Globus pallidus (tissue), 1 donor: ENCODE measurements around the gene MUC5B.

Experiments used
- DNase-seq: peaks from one replicate; pipeline ENCODE4 v3.0.0-alpha.2; 2015; ENCODE audit warnings: low spot score

MUC5B gene

GRCh38 chr11:1301220-1302000, 78.5 kb downstream of the MUC5B start:
- no peak for DNase-seq

GRCh38 chr11:1302041-1302460, 79.2 kb downstream of the MUC5B start:
- no peak for DNase-seq

- DNase-seq, result no peak
Measured at GRCh38 chr11:1302461-1303125, 79.7 kb downstream of the MUC5B start.

GRCh38 chr11:1303126-1303821, 80.4 kb downstream of the MUC5B start:
- peak; percentile 69 for DNase-seq

DNA sequence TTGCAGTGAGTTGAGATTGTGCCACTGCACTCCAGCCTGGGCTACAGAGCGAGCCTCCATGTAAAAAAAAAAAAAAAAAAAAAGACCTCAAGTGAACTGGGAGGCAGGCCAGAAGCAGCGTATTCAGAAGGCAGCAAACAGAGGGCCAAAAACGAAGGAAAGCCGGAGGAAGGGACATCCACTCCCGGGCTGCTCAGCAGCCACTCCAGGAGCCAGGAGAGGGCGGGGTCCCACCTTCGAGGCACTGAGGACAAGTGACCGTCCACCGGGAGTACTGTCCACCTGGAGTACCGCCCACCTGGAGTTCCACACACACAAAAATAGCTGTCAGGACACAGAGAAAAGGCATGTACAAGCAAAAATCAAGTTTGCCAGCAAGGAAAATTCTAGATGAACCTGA, 81.1 kb downstream of the MUC5B start:
- DNase-seq, result peak; percentile 53

DNA sequence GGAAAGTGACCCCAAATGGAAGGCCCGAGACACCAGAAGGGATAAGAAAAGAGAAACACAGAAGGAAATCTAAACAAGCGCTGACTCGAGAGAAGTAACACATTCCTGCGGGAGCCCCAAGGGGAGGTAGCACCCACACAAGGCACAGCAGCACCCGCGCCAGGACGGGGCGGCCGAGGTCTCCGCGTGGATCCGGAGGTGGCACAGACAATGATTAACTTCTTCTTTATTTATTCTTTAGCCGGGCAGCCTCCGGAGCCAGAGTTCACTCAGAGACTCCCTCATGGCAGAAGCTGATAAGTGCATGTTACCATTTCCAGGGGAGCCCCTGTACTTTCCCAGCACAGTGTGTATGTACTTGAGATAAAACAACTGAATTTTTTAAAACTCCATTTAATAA, 81.5 kb downstream of the MUC5B start:
- no peak for DNase-seq

DNA sequence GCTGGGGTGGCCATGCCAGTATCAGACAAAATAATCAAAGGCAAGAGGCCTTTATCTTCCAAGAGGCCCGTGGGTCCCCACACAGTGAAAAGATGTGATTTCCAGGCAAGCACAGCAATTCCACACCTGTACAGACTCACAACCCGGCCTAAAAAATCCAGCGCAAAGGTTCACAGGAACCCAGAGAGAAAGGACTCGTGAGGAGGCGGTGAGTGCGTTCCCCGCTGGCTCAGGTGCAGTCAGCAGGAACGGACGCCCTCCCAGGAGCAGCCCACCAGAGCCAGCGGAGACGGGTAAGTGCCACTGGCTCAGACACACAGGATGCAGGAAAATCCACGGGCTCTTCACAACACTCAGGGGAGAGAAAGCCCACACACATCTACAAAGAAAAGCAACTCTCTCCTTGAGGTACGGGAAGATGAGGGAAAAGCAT, 82.2 kb downstream of the MUC5B start:
- DNase-seq, result no peak

DNA sequence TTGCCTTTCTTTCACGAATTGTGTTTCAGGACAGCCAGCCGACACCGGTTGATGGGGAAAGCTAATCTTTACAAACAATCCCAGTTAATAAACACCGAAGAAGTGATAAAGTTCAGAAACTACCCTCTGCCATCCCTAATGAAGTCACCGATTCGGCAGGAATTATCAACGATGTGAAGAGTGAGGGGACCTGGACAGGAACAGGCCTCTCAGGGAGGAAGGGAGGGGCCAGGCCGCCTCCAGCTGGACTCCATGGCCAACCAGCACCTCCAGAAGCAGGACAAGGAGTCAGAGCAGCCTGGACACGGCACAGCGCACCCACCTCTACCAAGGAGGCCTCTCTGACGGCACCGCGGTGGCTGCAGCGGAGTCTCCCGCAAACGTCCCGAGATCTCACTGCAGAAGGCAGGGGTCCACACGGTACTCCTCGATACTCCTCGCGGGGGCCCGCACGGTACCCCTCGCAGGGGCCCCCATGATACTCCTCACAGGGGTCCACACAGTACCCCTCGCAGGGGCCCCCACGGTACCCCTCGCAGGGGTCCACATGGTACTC, 82.7 kb downstream of the MUC5B start:
- DNase-seq, result no peak

GRCh38 chr11:1306186-1307162, 83.6 kb downstream of the MUC5B start:
- DNase-seq, result no peak

GRCh38 chr11:1307163-1307870, 84.5 kb downstream of the MUC5B start:
- no peak for DNase-seq

GRCh38 chr11:1307998-1308742, 85.3 kb downstream of the MUC5B start:
- no peak for DNase-seq

- no peak for DNase-seq
Measured at GRCh38 chr11:1308743-1309497, 86.1 kb downstream of the MUC5B start.

- DNase-seq, result peak; percentile 94
Measured at GRCh38 chr11:1309498-1310317, 86.8 kb downstream of the MUC5B start, which contains the start of gene TOLLIP. Gene TOLLIP (minus strand): TSS chr11:1309632. CDS start chr11:1309498, 134 bp downstream.

DNA sequence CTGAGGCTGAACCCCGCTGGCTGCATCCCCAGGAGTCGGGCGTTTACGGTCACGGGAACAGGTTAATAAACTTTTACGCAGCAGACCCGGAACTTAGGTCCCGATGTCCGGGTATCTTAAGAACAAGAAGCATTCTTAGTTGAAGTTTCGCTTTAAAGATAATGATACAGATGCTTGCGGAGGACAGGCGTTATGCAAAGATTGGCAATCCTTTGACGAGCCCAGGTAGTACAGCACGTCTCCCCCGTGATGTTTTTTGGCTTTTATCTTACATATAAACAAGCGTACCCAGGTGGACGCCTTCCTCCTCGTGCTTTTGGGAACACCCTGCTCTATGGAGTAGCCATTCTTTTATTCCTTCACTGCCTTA, 87.4 kb downstream of the MUC5B start:
- no peak for DNase-seq

DNA sequence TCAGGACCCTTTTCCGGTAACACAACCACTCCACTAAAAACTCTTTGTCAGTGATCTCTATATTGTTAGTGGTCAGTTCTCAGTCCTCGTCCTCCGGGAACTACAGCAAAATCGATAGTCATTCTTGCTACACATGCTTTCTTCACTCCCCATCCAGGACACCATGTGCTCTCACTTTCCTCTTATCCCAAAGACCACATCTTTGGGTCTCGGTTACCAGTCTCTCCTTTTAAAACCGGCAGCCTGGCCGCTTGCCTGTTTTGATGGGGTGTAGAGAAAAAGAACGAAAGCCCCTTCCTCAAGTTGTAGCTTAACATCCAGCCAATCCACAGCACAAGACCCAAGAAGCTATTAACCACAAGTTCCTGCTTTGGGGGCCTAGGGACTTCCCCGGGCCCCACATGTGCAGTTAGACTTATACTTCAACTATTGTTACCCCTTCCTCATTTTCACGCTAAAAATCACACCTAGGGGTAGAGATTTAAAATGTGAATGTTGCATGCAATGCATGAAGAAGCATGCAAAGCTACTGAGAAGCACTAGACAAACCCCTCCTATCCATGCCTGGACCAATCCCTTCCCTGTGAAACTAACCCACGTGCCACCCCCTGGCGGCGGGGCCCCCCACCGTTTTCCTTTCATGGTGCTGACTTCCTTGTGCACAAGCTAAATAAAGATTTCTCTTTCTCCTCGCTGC, 88.1 kb downstream of the MUC5B start:
- no peak for DNase-seq
